Sigmoid colon (tissue), 4 donors: ENCODE data around the gene SHISA5.

Experiments
- CTCF ChIP-seq, 4 experiments: fragments of 450-650 bp in 3 of 4; fragments of 200-600 bp in 1 of 4; IDR thresholded peaks; one replicate each; pipeline ENCODE4 v1.5.1; 2016 to 2019; ENCODE audit warnings: antibody characterized with exemption in 4 of 4, mild to moderate bottlenecking in 3 of 4, moderate library complexity in 2 of 4
- EP300 ChIP-seq, 4 donors: sonication (generic); formaldehyde crosslinking; IDR thresholded peaks; one replicate each; pipeline ENCODE4 v1.6.1; 2017; ENCODE audit warnings: antibody characterized with exemption in 4 of 4
- POLR2A ChIP-seq, 2 donors: fragments of 450-650 bp; IDR thresholded peaks; one replicate each; pipeline ENCODE4 v1.6.1; 2016; ENCODE audit warnings: antibody characterized with exemption in 2 of 2, mild to moderate bottlenecking in 2 of 2, moderate library complexity in 2 of 2
- POLR2AphosphoS5 ChIP-seq, 4 donors: sonication (generic); formaldehyde crosslinking; IDR thresholded peaks; one replicate each; pipeline ENCODE4 v1.6.1; 2017; ENCODE audit warnings: antibody characterized with exemption in 4 of 4

GRCh38 chr3:48446043-48446424 lies 57.9 kb downstream of the SHISA5 start:
- TF ChIP-seq POLR2AphosphoS5 (IDR thresholded peaks at IDR 0.05) (no peak), CTCF (IDR thresholded peaks at IDR 0.05) (no peak), POLR2A (IDR thresholded peaks at IDR 0.05) (no peak), EP300 (IDR thresholded peaks at IDR 0.05) (no peak)
